Measurements from ENCODE around the gene NUDT16L1.

DNA sequence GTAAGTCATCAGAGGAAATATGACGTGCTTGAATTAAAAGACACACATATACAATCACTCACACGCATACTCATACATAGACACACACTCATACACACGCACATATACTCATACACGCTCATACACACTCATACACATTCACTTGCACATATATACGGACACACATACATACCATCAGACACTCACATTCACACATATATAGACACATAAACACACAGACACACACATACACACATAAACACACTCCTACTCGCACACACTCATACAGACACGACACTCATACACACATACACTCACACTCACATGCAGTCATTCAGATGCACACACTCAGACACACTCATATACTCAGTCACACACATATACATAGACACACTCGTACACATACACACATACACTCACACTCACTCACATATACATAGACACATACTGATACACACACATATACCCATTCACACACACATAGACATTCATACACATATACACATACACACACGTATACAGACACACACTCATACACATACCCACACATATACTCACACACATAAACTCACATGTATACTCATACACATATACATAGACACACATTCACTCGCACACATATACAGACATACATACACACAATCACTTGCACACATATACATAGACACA lies 24.9 kb upstream of the NUDT16L1 start:
- TF ChIP-seq POLR2A (IDR thresholded peaks at IDR 0.05) = no peak
- TF ChIP-seq, protein P1, sequence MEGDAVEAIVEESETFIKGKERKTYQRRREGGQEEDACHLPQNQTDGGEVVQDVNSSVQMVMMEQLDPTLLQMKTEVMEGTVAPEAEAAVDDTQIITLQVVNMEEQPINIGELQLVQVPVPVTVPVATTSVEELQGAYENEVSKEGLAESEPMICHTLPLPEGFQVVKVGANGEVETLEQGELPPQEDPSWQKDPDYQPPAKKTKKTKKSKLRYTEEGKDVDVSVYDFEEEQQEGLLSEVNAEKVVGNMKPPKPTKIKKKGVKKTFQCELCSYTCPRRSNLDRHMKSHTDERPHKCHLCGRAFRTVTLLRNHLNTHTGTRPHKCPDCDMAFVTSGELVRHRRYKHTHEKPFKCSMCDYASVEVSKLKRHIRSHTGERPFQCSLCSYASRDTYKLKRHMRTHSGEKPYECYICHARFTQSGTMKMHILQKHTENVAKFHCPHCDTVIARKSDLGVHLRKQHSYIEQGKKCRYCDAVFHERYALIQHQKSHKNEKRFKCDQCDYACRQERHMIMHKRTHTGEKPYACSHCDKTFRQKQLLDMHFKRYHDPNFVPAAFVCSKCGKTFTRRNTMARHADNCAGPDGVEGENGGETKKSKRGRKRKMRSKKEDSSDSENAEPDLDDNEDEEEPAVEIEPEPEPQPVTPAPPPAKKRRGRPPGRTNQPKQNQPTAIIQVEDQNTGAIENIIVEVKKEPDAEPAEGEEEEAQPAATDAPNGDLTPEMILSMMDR (IDR thresholded peaks at IDR 0.05) = no peak

Data from testis (tissue), 2 donors.